Measurements from ENCODE around the gene WHRN.

GRCh38 chr9:114375386-114376175, 129.7 kb downstream of the WHRN start:
- TF ChIP-seq CTCF (CRISPR knock-in tag; IDR thresholded peaks at IDR 0.05): no peak
- no peak for TF ChIP-seq NPAS2 (CRISPR knock-in tag; IDR thresholded peaks at IDR 0.05; ENCODE audit: borderline replicate concordance)
- no peak for TF ChIP-seq HNRNPUL1 (IDR thresholded peaks at IDR 0.05; ENCODE audit: low read depth, low read length)
- no peak for TF ChIP-seq ZFP36L1 (CRISPR knock-in tag; IDR thresholded peaks at IDR 0.05)

All from HepG2 (cell line).